ENCODE measurements around the gene RPL4. TPM values are rescaled to one million over a fixed set of nuclear protein-coding genes. Genes with fewer than 3 reads are reported as not detected.
A peak's percentile ranks its signal among the peaks of the same experiment; 100 is the strongest.

The RPL4 gene
- total and polyA plus RNA-seq, 2 of the 8 experiments (the other 6 are each of a cell fraction or from before 2014, with no cell fraction given): 3,950 to 3,973 TPM

GRCh38 chr15:66483131-66483566 lies 21.5 kb downstream of the RPL4 start:
- Histone ChIP-seq H3K79me2 (ENCODE audit: control insufficient read depth in 1 of 2, insufficient read depth in 2 of 2, low read length in 2 of 2) (no peaks in the 10 kb centered on the region), H3K4me3 (ENCODE audit: extremely low read depth in 1 of 4, insufficient read depth in 2 of 4, low read depth in 3 of 4, low read length in 4 of 4) (no peak overlapping the region), H2BK120ac (replicated peaks; ENCODE audit: low read depth, low read length) (no peak overlapping the region), H3K9ac (replicated peaks in 1 of 4; ENCODE audit: extremely low read depth in 1 of 4, low read depth in 3 of 4, low read length in 3 of 4) (no peak overlapping the region), H3K36me3 (ENCODE audit: control insufficient read depth in 2 of 4, insufficient read depth in 4 of 4, low read length in 3 of 4) (peaks cover 5 to 29% (median 18%) of the 10 kb centered on the region in 4 experiments; a peak in 6 of 8 replicates), H2AK5ac (ENCODE audit: low read depth, low read length) (no peak overlapping the region), H3K18ac (ENCODE audit: extremely low read depth, low read length) (no peak overlapping the region), H4K91ac (replicated peaks; ENCODE audit: insufficient read length, low read length) (no peak overlapping the region), H2BK12ac (ENCODE audit: low read depth, low read length) (peak overlapping the region; percentile 27; the same call in 1 of the 2 replicates), H4K20me1 (replicated peaks in 1 of 2; ENCODE audit: control insufficient read depth in 1 of 2, insufficient read depth in 2 of 2, low read length in 2 of 2) (peaks cover 0 to 6% of the 10 kb centered on the region in 2 experiments), H2AFZ (ENCODE audit: low read length) (no peak overlapping the region), H3K79me1 (ENCODE audit: low read depth, low read length) (peaks cover 5% of the 10 kb centered on the region; the same call in 1 of the 2 replicates), H3K4me1 (replicated peaks in 1 of 4; ENCODE audit: control insufficient read depth in 3 of 4, insufficient read depth in 4 of 4, low read length in 3 of 4) (no peaks in the 10 kb centered on the region), H3K4ac (replicated peaks; ENCODE audit: insufficient read length, low read depth, low read length) (no peak overlapping the region), H3K4me2 (ENCODE audit: insufficient read depth in 1 of 2, low read depth in 2 of 2, low read length in 2 of 2) (no peak overlapping the region), H3K23ac (ENCODE audit: insufficient read length) (no peak overlapping the region), H2BK20ac (ENCODE audit: low read length) (no peak overlapping the region), H4K5ac (ENCODE audit: insufficient read length, low read depth, low read length) (no peak overlapping the region), H3K14ac (ENCODE audit: insufficient read length) (no peak overlapping the region), H2BK5ac (ENCODE audit: low read depth, low read length) (no peak overlapping the region), H3K27ac (ENCODE audit: low read depth, low read length) (no peak overlapping the region), H3K9me3 (ENCODE audit: insufficient read depth in 2 of 2, low read depth in 1 of 2, low read length in 1 of 2) (no peaks in the 10 kb centered on the region), H3K23me2 (ENCODE audit: low read depth, low read length) (no peaks in the 10 kb centered on the region), H4K8ac (ENCODE audit: extremely low read depth, insufficient read depth, low read length) (no peak overlapping the region), H3K27me3 (replicated peaks in 1 of 4; ENCODE audit: control insufficient read depth in 3 of 4, extremely low read depth in 1 of 4, insufficient read depth in 3 of 4, low read length in 3 of 4) (no peaks in the 10 kb centered on the region), H3K56ac (replicated peaks; ENCODE audit: insufficient read length, low read depth, low read length) (no peak overlapping the region), H2BK15ac (ENCODE audit: low read length) (no peak overlapping the region)
- CTCF ChIA-PET (ENCODE audit: partially characterized antibody): no interaction called here
- WGBS, 2 experiments (ENCODE audit: extremely low coverage in 1 of 2, insufficient coverage in 1 of 2, insufficient read length in 1 of 2, insufficient replicate concordance in 2 of 2, low coverage in 1 of 2, low lambda C conversion rate in 2 of 2, missing lambda C conversion rate in 1 of 2): 83% methylated on average over 3 of the region's 3 CpGs; no CpG with 5 or more reads in 1 of the 2 experiments
- no peak for FAIRE-seq
- DNase-seq (ENCODE audit: low read depth in 1 of 2, low spot score in 2 of 2): no peak
- TF ChIP-seq SIX5 (IDR thresholded peaks at IDR 0.05; ENCODE audit: low read depth, low read length) (no peak), RFX5 (IDR thresholded peaks at IDR 0.05; ENCODE audit: borderline replicate concordance, low read depth, low read length) (no peak)
- POLR2A ChIA-PET (ENCODE audit: partially characterized antibody): interaction anchor here (2.9 kb wide), 1 partner anchor 14 kb away, joined by 14 read pairs; the partner anchor contains the start of gene SNAPC5
